CD4-positive, alpha-beta T cell (primary cell): ENCODE data around the gene MSL3. TPM values are rescaled to one million over a fixed set of nuclear protein-coding genes. Genes with fewer than 3 reads are reported as not detected.

Experiments
- ATAC-seq: fragments of 200-7000 bp; cut with Tn5 transposase; one replicate; pipeline ENCODE4 v1.10.0; 2022; ENCODE audit warnings: mild to moderate bottlenecking; ENCODE audit not compliant: poor library complexity
- CTCF ChIA-PET: fragments of 350-600 bp; sonication (Branson Sonifier 250); formaldehyde crosslinking; loops from one replicate; lab custom pipeline; 2021; ENCODE audit warnings: antibody characterized with exemption, inconsistent platforms; lab: Charles Lee
- POLR2A ChIA-PET: fragments of 350-600 bp; sonication (Branson Sonifier 250); formaldehyde crosslinking; loops from one replicate; lab custom pipeline; 2021; ENCODE audit warnings: antibody characterized with exemption, inconsistent platforms; lab: Charles Lee
- DNase-seq, 14 experiments: peaks; one replicate each; pipeline ENCODE4 v3.0.0-alpha.2; 2013 to 2020; ENCODE audit warnings: mixed read lengths in 2 of 14
- H3K27ac ChIP-seq, 2 donors: one replicate each; pipeline versions ENCODE4 v1.5.1 to v1.7.0; 2013; ENCODE audit warnings: low read length in 2 of 2, low read depth in 1 of 2, mild to moderate bottlenecking in 1 of 2
- H3K27me3 ChIP-seq, 2 experiments: 1 replicate in 1 of 2; 2 replicates in 1 of 2; pipeline versions ENCODE4 v1.6.1 to v1.7.0; 2013; ENCODE audit warnings: low read length in 2 of 2, control low read depth in 1 of 2, mild to moderate bottlenecking in 1 of 2, moderate library complexity in 1 of 2; ENCODE audit not compliant: insufficient read depth in 2 of 2, control insufficient read depth in 1 of 2
- H3K36me3 ChIP-seq: one replicate; pipeline ENCODE4 v1.6.1; 2013; ENCODE audit warnings: low read length, control low read depth; ENCODE audit not compliant: insufficient read depth
- H3K4me1 ChIP-seq: one replicate; pipeline ENCODE4 v1.6.1; 2013; ENCODE audit warnings: low read length, control low read depth; ENCODE audit not compliant: insufficient read depth
- H3K4me3 ChIP-seq: one replicate; pipeline ENCODE4 v1.5.1; 2013; ENCODE audit warnings: mild to moderate bottlenecking, low read length, moderate library complexity
- H3K9me3 ChIP-seq, 2 experiments: 1 replicate in 1 of 2; 2 replicates in 1 of 2; pipeline versions ENCODE4 v1.6.1 to v1.7.0; 2013; ENCODE audit warnings: low read length in 2 of 2, mild to moderate bottlenecking in 2 of 2, control low read depth in 1 of 2, moderate library complexity in 1 of 2; ENCODE audit not compliant: control insufficient read depth in 1 of 2, insufficient read depth in 1 of 2
- H3K27ac Mint-ChIP-seq: one replicate; pipeline ENCODE4 v1.8.0; 2020; ENCODE audit warnings: mixed read lengths
- H3K27me3 Mint-ChIP-seq: one replicate; pipeline ENCODE4 v1.8.0; 2021; ENCODE audit warnings: mixed read lengths
- H3K36me3 Mint-ChIP-seq: one replicate; pipeline ENCODE4 v1.8.0; 2021; ENCODE audit warnings: low read depth, mixed read lengths
- H3K4me1 Mint-ChIP-seq: one replicate; pipeline ENCODE4 v1.8.0; 2021; ENCODE audit warnings: low read depth, mixed read lengths
- H3K4me3 Mint-ChIP-seq: one replicate; pipeline ENCODE4 v1.8.0; 2020; ENCODE audit warnings: mild to moderate bottlenecking, mixed read lengths
- H3K9me3 Mint-ChIP-seq: one replicate; pipeline ENCODE4 v1.8.0; 2020; ENCODE audit warnings: mixed read lengths
- intact Hi-C, 2 experiments: fragments of 100-400 bp; cut with DNase I in 1 of 2; cut with micrococcal nuclease in 1 of 2; formaldehyde crosslinking; loops; one replicate each; pipeline versions ENCODE4 v1.15.1 to v1.9.0; 2023 to 2025; cut with DNase I, micrococcal nuclease
- total RNA-seq, 174 experiments: library from RNA in 2 of 174; stranded (reverse) in 2 of 174; gene quantifications; one replicate each; pipeline ENCODE4 v1.2.3 and lab custom pipeline; 2021 to 2026
- TF ChIP-seq, protein P1 (sequence below): fragments of 200-600 bp; IDR thresholded peaks from one replicate; pipeline ENCODE4 v1.8.0; 2022; ENCODE audit warnings: antibody characterized with exemption, mild to moderate bottlenecking

Gene MSL3
- total RNA-seq, 2 experiments from 2014 or later, result 126 to 137 TPM

DNA sequence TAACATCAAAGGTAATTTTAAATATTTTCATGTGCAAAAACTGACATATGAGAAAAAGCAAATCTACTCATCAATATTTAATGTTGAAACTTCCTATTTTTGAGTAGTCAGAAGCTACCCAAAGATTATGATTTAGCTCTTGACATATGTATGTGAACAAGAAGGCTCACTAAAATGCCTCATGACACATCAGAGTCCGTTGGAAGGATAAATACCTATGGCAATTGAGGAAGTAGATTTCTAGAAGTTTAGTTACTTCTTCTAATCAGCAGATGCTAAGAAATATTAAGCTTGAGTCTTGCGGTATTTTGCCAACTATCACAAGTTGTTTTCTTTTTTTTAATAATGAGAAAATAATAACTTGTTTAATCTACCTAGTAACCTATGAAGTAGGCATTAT, 55.3 kb downstream of the MSL3 start:
- Histone ChIP-seq H3K4me1 (no peaks in the 10 kb centered on the region), H3K27ac (no peak overlapping the region), H3K36me3 (no peaks in the 10 kb centered on the region), H3K4me3 (no peak overlapping the region), H3K27me3 (no peaks in the 10 kb centered on the region), H3K9me3 (no peaks in the 10 kb centered on the region)
- Mint-ChIP-seq H3K4me3 (no peak overlapping the region), H3K9me3 (no peaks in the 10 kb centered on the region), H3K36me3 (no peaks in the 10 kb centered on the region), H3K4me1 (no peaks in the 10 kb centered on the region), H3K27ac (no peak overlapping the region), H3K27me3 (no peaks in the 10 kb centered on the region)
- TF ChIP-seq, protein P1, sequence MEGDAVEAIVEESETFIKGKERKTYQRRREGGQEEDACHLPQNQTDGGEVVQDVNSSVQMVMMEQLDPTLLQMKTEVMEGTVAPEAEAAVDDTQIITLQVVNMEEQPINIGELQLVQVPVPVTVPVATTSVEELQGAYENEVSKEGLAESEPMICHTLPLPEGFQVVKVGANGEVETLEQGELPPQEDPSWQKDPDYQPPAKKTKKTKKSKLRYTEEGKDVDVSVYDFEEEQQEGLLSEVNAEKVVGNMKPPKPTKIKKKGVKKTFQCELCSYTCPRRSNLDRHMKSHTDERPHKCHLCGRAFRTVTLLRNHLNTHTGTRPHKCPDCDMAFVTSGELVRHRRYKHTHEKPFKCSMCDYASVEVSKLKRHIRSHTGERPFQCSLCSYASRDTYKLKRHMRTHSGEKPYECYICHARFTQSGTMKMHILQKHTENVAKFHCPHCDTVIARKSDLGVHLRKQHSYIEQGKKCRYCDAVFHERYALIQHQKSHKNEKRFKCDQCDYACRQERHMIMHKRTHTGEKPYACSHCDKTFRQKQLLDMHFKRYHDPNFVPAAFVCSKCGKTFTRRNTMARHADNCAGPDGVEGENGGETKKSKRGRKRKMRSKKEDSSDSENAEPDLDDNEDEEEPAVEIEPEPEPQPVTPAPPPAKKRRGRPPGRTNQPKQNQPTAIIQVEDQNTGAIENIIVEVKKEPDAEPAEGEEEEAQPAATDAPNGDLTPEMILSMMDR, result no peak
- CTCF ChIA-PET, result no interaction called here
- ATAC-seq (no peak), DNase-seq (no peak)
- POLR2A ChIA-PET, result interaction anchor here (0.6 kb wide), 1 partner anchor 1274 kb away, joined by 3 read pairs; no protein-coding TSS in a partner anchor
- intact Hi-C loops, result loop anchor here in 1 of 2 experiments (10.0 kb wide), 1 partner anchor 1791 kb away; no protein-coding TSS in a partner anchor

Other genes starting within 250 kb of the MSL3 start
- not detected for gene ARHGAP6, start 92.3 kb upstream of the MSL3 start, total RNA-seq